ENCODE results near the gene TMEM255A. TPM values are rescaled to one million over a fixed set of nuclear protein-coding genes. Genes with fewer than 3 reads are reported as not detected.
A peak's percentile ranks its signal among the peaks of the same experiment; 100 is the strongest.

TMEM255A gene
- polyA plus RNA-seq, 3 donors = 0.18 to 4.2 (median 1.1) TPM

DNA sequence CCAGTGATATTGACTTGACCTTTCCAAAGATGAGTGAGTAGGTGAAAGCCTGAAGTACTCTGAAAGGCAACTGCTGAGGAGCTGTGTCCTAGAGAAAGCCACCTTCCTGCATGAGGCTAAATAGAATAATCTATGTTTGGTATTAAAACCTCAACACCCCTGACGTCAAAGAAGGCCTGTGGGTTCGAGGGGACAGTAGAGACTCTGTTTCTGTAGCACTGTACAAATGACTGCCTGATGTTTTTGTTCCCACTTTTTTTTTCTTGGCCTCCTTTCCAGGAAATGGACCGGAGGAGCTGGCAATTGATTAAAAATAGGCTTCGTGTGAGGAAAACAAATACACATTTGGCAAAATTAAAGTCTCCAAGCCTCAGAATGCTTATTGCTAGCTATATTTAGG is 29.5 kb downstream of the TMEM255A start:
- 9 to 50% (median 49%) methylated on average over 4 of the region's 4 CpGs for WGBS, 3 donors
- no peak overlapping the region for H3K27ac ChIP-seq (ENCODE audit: low read depth, low read length)

- no peak overlapping the region for H3K27ac ChIP-seq (ENCODE audit: low read depth, low read length)
- 70 to 92% (median 72%) methylated on average over 9 to 10 of the region's 10 CpGs for WGBS, 3 donors
Observed at GRCh38 chrX:120281021-120281624, 30.1 kb downstream of the TMEM255A start.

DNA sequence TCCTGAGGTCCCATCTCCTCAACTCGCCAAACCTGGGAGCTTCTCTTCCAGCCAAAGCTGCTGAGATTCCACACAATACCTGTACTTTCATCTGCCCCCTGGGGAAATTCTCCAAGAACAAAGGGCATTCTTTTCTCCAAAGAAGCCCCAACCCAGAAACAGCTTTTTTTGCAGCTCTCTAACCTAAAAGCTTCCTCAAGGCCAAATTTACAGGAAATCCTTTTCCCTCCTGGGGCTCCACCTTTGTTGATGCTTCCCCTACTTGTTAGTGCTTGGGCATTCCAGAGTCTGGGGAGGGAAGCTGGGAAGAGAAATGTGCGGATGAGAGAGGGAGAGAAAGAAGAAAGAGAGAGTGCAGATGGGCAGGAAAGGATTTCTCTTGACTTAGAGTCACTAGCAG is 36.3 kb downstream of the TMEM255A start:
- 43 to 82% (median 75%) methylated on average over 2 of the region's 2 CpGs for WGBS, 3 donors
- H3K27ac ChIP-seq (ENCODE audit: low read depth, low read length) = no peak overlapping the region

DNA sequence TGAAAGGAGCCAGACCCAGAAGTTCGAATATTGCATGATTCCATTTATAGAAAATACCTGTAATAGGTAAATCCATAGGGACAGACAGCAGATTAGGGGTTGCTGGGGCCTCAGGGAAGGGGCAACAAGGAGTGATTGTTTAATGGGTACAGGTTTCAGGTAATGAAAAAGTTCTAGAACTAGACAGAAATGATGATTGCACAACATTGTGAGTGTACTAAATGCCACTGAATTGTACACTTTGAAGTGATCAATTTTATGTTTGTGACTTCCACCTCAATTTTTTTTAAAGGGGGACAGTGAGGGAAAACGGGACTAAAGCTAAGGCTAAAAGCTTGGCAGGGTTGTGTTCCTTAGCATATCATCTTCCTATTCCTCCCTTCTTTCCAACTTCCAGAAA is 37.1 kb downstream of the TMEM255A start:
- 52 to 78% (median 73%) methylated on average over 2 of the region's 2 CpGs for WGBS, 3 donors
- H3K27ac ChIP-seq (ENCODE audit: low read depth, low read length) = no peak overlapping the region

DNA sequence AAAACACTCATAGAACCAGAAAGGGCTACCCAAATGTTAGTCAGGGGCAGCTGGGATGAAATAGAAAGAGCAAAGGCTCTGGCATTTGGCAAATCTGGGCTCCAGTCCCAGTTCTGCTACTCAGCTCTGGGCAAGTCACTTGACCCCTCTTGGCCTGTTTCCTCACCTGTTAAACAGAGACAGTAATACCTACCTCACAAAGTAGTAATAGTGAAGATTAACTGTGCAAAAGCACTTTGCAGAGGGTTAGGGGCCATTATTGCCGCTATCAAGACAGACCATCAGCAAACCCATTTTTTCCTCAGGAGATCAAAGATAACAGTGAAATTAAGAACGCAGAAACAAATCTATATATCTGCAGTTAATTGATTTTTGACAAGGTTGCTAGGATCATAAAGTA is 40.0 kb downstream of the TMEM255A start:
- H3K27ac ChIP-seq (ENCODE audit: low read depth, low read length) = no peak overlapping the region
- WGBS, 3 donors = 59 to 85% (median 72%) methylated on average over 2 of the region's 2 CpGs

GRCh38 chrX:120270567-120270966 is 40.7 kb downstream of the TMEM255A start:
- WGBS, 3 donors = 63 to 87% (median 82%) methylated on average over 4 of the region's 4 CpGs
- no peak overlapping the region for H3K27ac ChIP-seq (ENCODE audit: low read depth, low read length)

GRCh38 chrX:120269373-120270035 is 41.8 kb downstream of the TMEM255A start:
- 14 to 57% (median 16%) methylated on average over 1 of the region's 1 CpG for whole genome bisulfite sequencing, 3 donors
- no peak overlapping the region for H3K27ac ChIP-seq (ENCODE audit: low read depth, low read length)

GRCh38 chrX:120264341-120264740 is 46.9 kb downstream of the TMEM255A start:
- no peak overlapping the region for H3K27ac ChIP-seq (ENCODE audit: low read depth, low read length)

GRCh38 chrX:120262859-120263708 is 48.2 kb downstream of the TMEM255A start:
- H3K27ac ChIP-seq (ENCODE audit: low read depth, low read length) = no peak overlapping the region
- 58 to 77% (median 73%) methylated on average over 8 of the region's 8 CpGs for WGBS, 3 donors

DNA sequence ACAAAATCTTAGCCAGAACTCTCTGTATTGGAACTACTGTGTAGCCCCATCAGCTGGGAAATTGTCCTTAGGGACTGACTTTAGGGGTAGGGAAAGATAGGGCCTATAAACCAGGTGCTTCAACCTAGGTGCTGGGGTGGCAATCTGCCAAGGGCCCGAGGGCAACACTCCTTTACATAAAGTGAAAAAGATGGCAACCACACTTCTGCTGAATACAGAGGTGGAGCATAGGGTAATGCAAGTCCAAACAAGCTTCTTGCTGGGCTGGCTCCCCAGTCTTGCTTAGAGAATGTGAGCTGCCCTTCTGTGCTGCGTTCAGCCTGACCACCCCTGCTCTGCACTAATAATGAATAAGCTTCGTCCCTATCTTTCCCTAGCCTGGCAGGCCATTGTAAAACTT is 50.9 kb downstream of the TMEM255A start:
- H3K27ac ChIP-seq (ENCODE audit: low read depth, low read length) = no peak overlapping the region
- WGBS, 3 donors = 51 to 70% (median 53%) methylated on average over 2 to 3 of the region's 3 CpGs

GRCh38 chrX:120253784-120254183 is 57.5 kb downstream of the TMEM255A start:
- 78 to 91% (median 86%) methylated on average over 6 of the region's 6 CpGs for WGBS, 3 donors
- no peak overlapping the region for H3K27ac ChIP-seq (ENCODE audit: low read depth, low read length)

DNA sequence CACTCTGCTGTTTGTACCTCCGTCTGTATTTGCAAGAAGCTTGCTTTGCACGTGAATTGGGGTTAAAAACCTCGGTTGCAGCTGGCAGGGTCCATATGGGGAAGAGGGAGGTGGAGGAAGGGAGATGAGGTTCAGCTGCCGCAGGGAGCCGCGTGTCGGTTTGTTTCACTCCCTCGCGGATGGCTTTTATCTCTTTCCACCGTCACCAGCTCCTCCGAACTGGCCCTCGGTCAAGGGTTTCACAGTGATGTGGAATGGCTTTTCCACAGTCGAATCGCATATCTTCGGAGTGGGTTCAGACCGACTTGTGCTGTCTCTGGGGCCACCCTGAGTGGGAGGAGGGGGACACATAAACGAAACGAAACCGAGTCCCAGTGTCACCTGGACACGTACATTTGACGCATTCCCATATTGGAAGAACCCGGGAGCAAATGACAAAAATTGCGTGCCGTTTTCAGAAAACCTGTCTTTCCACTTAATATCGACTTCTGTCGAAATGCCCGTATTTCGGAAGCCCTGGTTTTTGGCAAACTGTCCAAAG is 59.7 kb downstream of the TMEM255A start:
- H3K27ac ChIP-seq (ENCODE audit: low read depth, low read length) = peak overlapping the region; percentile 86
- WGBS, 3 donors = 0 to 39% (median 1%) methylated on average over 23 to 28 of the region's 28 CpGs

GRCh38 chrX:120250522-120251271 is 60.6 kb downstream of the TMEM255A start, which contains the start of gene ZBTB33:
ZBTB33 (plus strand) TSS chrX:120250812; CDS start chrX:120253416, 2,604 bp downstream.
- peak within 1 kb of the TSS; percentile 86 for H3K27ac ChIP-seq (ENCODE audit: low read depth, low read length)
- 0 to 33% (median 0%) methylated on average over 35 to 75 of the region's 75 CpGs for WGBS, 3 donors

GRCh38 chrX:120244735-120245498 is 66.3 kb downstream of the TMEM255A start:
- 1 to 35% (median 1%) methylated on average over 30 to 43 of the region's 43 CpGs for WGBS, 3 donors
- no peak overlapping the region for H3K27ac ChIP-seq (ENCODE audit: low read depth, low read length)

DNA sequence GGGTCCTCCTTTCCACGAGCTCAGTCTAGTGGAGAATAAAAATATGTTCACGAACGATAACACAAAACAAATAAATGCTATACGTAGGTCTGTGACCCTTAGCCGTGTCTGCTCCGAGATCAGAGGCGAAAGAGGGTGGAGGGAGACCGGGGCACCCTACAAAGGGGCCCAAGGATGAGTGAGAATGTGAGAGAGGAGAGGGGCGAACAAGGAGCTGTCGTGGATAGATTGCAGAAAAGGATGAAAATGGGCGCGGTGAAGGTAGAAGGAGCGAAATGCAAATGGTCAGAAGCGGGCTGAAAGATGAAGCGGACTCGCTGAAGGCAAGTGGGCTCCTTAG is 66.9 kb downstream of the TMEM255A start:
- WGBS, 3 donors = 0 to 28% (median 2%) methylated on average over 15 to 16 of the region's 16 CpGs
- H3K27ac ChIP-seq (ENCODE audit: low read depth, low read length) = no peak overlapping the region

GRCh38 chrX:120242813-120243212 is 68.4 kb downstream of the TMEM255A start:
- WGBS, 3 donors = 70 to 93% (median 77%) methylated on average over 5 of the region's 5 CpGs
- H3K27ac ChIP-seq (ENCODE audit: low read depth, low read length) = no peak overlapping the region

GRCh38 chrX:120238933-120239332 is 72.3 kb downstream of the TMEM255A start:
- 77 to 98% (median 86%) methylated on average over 4 of the region's 4 CpGs for WGBS, 3 donors
- no peak overlapping the region for H3K27ac ChIP-seq (ENCODE audit: low read depth, low read length)

All from adipose tissue (tissue), 3 donors.